Occipital lobe (tissue), 2 donors: ENCODE measurements around the gene FDXR. TPM values are rescaled to one million over a fixed set of nuclear protein-coding genes. Genes with fewer than 3 reads are reported as not detected.
"Not testable (repeated sequence)": the region's sequence is repeated elsewhere in the genome, so short reads cannot be mapped to it uniquely, and the experiment has no call there.

Experiments
- DNase-seq: peaks from one replicate; lab custom pipeline; 2025; lab: John Stamatoyannopoulos, UW
- total RNA-seq: library from RNA; depleted of rRNA; stranded (reverse); fragments of >200 nt; gene quantifications from one replicate; pipeline ENCODE4 v1.2.3, GENCODE V29; 2014

The FDXR gene
- total RNA-seq, 1 donor from 2014 or later: 3.1 TPM

GRCh38 chr17:74873037-74873873 lies 461 bp upstream of the FDXR start:
- DNase-seq: peak; percentile 100

GRCh38 chr17:74871356-74872076 lies 1.3 kb downstream of the FDXR start:
- DNase-seq: no peak

GRCh38 chr17:74870512-74870911 lies 2.3 kb downstream of the FDXR start:
- no peak for DNase-seq

- not testable (repeated sequence) for DNase-seq
Measured at GRCh38 chr17:74870028-74870427, 2.8 kb downstream of the FDXR start.

- no peak for DNase-seq
Measured at GRCh38 chr17:74868908-74869255, 3.9 kb downstream of the FDXR start.

GRCh38 chr17:74868251-74868907 lies 4.4 kb downstream of the FDXR start:
- no peak for DNase-seq

GRCh38 chr17:74866198-74866835 lies 6.5 kb downstream of the FDXR start:
- DNase-seq: no peak

GRCh38 chr17:74865504-74866197 lies 7.1 kb downstream of the FDXR start:
- no peak for DNase-seq

- peak; percentile 62 for DNase-seq
Measured at GRCh38 chr17:74864866-74865395, 7.9 kb downstream of the FDXR start.

GRCh38 chr17:74864297-74864865 lies 8.4 kb downstream of the FDXR start:
- DNase-seq: no peak

GRCh38 chr17:74863420-74864296 lies 9.1 kb downstream of the FDXR start:
- no peak for DNase-seq

GRCh38 chr17:74862919-74863318 lies 9.9 kb downstream of the FDXR start:
- no peak for DNase-seq

GRCh38 chr17:74862108-74862901 lies 10.5 kb downstream of the FDXR start:
- no peak for DNase-seq

- no peak for DNase-seq
Measured at GRCh38 chr17:74861662-74862107, 11.1 kb downstream of the FDXR start.

GRCh38 chr17:74860872-74861661 lies 11.7 kb downstream of the FDXR start:
- DNase-seq: no peak

- no peak for DNase-seq
Measured at GRCh38 chr17:74860229-74860871, 12.4 kb downstream of the FDXR start.
